T-helper 1 cell treated with Interleukin-12 subunit alpha and Interleukin-12 subunit beta and Interleukin-4 antibody, amounts not matched to agents 30 μg/mL and 1 μg/mL, for 36 hours (primary cell): ENCODE results near the gene THADA.
A peak's percentile ranks its signal among the peaks of the same experiment; 100 is the strongest.

Experiments
- H3K27ac Mint-ChIP-seq: one replicate; pipeline ENCODE4 v1.8.0; 2021; ENCODE audit warnings: mild to moderate bottlenecking, mixed read lengths
- H3K27me3 Mint-ChIP-seq: one replicate; pipeline ENCODE4 v1.8.0; 2021; ENCODE audit warnings: low read depth, mixed read lengths
- H3K36me3 Mint-ChIP-seq: one replicate; pipeline ENCODE4 v1.8.0; 2021; ENCODE audit warnings: low read depth, mixed read lengths
- H3K4me1 Mint-ChIP-seq: one replicate; pipeline ENCODE4 v1.8.0; 2021; ENCODE audit warnings: low read depth, mixed read lengths
- H3K4me3 Mint-ChIP-seq: one replicate; pipeline ENCODE4 v1.8.0; 2021; ENCODE audit warnings: mild to moderate bottlenecking, moderate library complexity, mixed read lengths
- H3K9me3 Mint-ChIP-seq: one replicate; pipeline ENCODE4 v1.8.0; 2021; ENCODE audit warnings: mixed read lengths

The THADA gene

DNA sequence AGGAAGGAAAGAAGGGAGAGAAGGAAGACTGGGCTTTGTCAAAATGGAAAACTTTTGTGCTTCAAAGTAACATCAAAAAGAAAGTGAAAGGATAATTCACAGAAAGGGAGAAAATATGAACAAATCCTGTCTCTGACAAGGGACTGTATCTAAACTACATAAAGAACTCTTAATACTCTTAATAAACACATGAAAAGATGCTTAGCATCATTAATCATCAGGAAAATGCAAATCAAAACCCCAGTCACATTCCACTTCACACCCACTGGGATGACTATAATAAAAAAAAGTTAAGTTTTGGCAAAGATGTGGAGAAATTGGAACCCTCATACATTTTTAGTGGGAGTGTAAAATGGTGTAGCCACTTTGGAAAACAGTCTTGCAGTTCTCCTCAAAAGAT, 357.7 kb downstream of the THADA start:
- H3K27ac Mint-ChIP-seq: no peak overlapping the region
- no peaks in the 10 kb centered on the region for H3K27me3 Mint-ChIP-seq
- H3K4me3 Mint-ChIP-seq: no peak overlapping the region
- peaks cover 2% of the 10 kb centered on the region for H3K36me3 Mint-ChIP-seq
- no peaks in the 10 kb centered on the region for H3K9me3 Mint-ChIP-seq
- peaks cover 6% of the 10 kb centered on the region for H3K4me1 Mint-ChIP-seq

DNA sequence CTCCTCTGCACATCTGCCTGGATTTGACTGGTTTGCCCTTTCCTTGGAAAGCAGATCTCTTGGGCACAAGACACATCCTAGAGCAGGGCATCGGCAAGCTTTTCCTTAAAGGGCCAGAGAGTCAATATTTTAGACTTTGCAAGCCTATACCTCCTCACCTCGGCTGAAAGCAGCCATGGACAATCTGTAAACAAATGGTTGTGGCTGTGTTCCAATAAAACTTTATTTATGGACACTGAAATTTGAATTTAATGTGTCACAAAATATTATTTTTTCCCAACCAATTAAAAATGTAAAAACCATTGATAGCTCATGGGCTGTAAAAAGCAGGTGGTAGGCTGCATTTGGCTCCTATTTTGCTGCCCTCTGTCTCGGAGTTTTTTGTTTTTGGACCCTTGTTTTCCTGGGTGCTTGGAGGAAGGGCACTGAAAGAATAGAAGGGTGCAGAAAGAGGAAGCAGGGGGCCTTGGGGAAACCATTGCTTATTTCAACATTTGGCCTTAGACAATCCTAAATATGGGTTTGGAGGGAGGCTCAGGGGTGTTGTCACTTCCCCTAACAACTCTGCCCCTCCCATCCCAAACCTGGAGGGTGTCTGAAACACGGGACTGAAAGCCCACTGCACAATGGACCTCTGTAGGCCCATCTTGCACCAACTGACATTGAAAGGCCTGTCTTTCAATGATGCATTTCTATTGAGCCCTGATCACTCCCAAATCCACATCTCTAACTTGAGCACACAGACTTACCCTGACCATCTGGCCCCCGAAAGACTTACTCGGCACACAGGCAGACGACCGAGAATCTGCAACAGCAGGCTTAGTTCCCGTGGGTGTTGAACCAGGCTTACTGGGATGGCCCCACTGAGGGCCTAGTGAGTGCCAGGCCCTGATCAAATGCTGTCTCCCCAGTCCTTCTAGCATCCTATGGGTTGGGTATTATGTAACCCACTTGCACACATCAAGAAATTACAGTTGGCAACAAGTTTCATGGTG, 362.3 kb downstream of the THADA start:
- Mint-ChIP-seq H3K4me1 (peaks cover 16% of the 10 kb centered on the region), H3K9me3 (no peaks in the 10 kb centered on the region), H3K27ac (no peak overlapping the region), H3K27me3 (no peaks in the 10 kb centered on the region), H3K4me3 (no peak overlapping the region), H3K36me3 (peaks cover 15% of the 10 kb centered on the region)

DNA sequence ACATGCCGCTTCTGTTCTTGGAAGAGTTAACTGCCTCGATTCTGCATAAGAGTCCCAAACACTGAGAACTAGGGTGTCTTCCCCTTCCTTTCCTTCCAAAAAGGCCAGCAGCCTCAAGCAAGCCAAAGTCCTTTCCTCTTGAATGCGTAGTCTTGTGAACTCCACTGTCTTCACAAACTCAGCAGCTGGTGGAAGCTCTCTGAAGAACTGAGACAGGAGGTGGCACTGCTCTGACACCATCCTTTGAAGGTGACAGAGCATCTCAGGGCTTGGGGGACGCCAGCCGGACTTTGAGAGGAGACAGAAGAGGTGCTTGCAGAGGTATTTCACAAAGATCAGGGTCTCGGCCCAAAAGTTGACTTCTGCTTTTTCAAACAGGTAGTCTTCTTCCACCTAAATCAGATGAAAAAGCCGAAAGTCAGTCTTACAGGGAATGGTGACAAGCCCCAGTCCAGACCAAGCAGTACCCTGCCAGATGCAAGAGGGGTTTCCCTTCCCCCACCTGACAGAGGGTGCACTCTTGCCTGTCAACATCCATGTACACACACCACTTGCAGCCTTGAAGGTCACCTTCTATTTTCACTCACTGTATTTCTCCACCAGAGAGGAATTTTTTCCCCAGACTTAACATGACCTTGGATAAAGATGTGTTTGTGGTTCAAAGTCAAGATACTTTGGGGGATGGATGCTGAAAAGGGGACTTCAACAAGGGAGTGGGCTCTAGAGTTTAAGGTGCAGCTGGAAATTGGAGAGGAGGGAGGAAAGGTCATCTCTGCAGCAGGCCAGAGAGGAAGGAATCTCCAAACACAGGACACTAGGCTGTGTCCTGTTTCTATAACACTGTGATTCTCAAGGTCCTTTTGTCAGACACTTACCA, 364.6 kb downstream of the THADA start:
- Mint-ChIP-seq H3K36me3 (peaks cover 17% of the 10 kb centered on the region), H3K27me3 (no peaks in the 10 kb centered on the region), H3K27ac (no peak overlapping the region), H3K4me1 (peaks cover 20% of the 10 kb centered on the region), H3K9me3 (no peaks in the 10 kb centered on the region), H3K4me3 (no peak overlapping the region)

DNA sequence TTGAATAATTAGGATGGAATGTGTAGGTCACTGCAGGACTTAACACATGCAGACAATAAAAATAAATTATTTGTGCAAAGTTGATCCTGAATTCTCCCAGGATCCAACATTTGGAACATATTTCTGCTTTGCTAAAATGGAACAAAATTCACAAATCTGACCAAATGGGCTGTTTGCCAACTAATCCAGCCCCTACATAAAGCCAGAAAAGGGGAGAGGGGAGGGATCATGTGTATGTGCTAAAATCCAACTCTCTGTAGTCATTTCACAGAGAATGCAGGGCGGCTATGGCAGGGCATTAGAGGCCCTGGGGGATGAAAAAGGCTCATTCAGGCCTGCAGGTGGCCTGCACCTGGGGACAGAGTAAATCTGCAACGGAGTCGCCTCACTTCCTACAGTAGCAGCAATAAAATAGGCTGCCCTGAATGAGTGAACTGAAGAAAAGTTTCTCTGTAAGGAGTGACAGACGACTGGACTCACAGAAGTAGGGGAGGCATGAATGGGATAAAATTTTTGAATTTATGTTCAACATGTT, 365.4 kb downstream of the THADA start:
- H3K27ac Mint-ChIP-seq: no peak overlapping the region
- H3K4me1 Mint-ChIP-seq: peaks cover 20% of the 10 kb centered on the region

DNA sequence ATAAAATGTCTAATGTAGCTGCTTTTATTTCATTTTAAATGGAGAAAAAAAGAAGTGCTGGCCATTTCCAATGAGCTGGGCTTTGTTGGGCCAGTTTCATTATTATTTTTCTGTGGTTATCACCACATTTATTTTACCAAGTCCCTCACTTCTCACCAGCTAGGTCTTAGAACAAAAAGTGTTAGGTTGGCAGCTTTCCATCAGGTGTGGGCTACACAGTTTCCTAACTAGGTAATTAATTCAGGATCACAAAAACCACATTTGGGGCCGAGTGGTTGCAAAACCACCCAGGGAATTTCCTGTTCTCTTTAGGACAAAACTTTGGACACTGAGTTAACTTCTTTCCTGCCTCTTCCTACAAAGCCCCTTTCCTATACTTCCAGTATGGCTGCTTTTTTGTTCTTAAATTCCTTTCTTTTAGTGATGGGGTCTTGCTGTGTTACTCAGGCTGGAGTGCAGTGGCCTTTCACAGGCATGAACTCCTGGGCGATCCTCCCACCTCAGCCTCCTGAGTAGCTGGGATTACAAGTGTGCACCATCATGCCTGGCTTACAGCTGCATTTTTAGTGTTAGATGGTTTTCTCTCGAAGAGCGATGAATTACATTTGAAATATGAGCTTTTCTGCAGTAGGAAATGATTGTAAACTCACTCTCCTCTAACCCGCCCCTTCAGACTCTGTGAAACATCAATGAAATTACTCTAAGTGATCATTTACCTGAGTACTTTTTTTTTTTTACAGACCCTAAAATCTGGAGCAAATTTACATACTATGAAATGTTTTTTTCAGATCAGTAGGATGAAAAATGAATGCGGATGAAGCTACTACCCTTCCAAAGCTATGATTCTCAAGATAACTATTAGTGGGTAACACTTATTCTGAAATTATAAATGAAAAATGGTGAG, 366.8 kb downstream of the THADA start:
- H3K4me1 Mint-ChIP-seq: peaks cover 20% of the 10 kb centered on the region
- no peaks in the 10 kb centered on the region for H3K9me3 Mint-ChIP-seq
- H3K27ac Mint-ChIP-seq: peak overlapping the region; percentile 81
- peak overlapping the region; percentile 60 for H3K4me3 Mint-ChIP-seq
- H3K27me3 Mint-ChIP-seq: no peaks in the 10 kb centered on the region
- peaks cover 27% of the 10 kb centered on the region for H3K36me3 Mint-ChIP-seq

More for the DNA sequence above, 365.4 kb downstream of the THADA start:
- Mint-ChIP-seq H3K4me3 (no peak overlapping the region), H3K27me3 (no peaks in the 10 kb centered on the region), H3K9me3 (no peaks in the 10 kb centered on the region), H3K36me3 (peaks cover 20% of the 10 kb centered on the region)

DNA sequence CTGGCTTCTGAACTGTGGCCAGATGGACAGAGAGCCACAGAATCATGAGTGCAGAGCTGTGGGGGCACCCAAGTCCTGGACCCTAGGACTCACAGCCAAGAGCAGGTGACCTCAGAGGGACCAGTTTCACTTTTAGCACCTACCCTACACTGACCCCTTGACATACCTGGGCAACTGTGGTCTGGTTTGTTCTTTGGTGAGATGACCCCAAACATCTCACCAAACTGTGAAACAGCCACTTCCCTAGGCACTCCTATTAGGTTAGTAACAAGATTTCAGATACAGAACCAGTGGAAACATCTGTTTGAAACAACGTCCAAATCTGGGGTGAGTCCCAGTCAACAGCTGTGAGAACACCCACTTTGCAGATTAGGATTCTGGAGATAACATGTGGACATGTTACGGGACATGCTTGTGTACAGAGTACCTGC, 367.5 kb downstream of the THADA start:
- H3K36me3 Mint-ChIP-seq: peaks cover 33% of the 10 kb centered on the region
- H3K27ac Mint-ChIP-seq: no peak overlapping the region
- no peak overlapping the region for H3K4me3 Mint-ChIP-seq

DNA sequence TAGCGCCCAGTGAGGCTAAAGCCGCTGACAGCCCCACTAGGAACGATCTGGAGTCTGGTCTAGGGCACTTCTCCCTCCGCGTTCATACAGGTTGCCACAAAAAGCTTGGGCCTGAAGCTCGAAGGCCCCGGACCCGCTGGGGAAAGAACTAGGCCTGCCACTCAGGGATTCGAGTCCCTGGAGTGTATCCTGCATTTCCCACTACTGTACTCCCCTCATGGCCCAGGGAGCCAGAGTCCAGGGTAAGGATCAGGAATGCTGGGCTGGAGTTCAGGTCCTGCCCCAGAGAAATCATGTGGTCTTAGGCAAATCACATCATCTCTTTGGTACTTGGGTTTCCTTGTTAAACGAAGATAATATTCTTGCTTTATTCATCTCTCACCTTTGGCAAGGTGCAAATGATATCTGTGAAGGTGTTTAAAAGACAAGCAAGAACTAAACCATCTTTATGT, 368.0 kb downstream of the THADA start:
- Mint-ChIP-seq H3K4me3 (peak overlapping the region; percentile 84), H3K27ac (peak overlapping the region; percentile 71), H3K9me3 (no peaks in the 10 kb centered on the region), H3K4me1 (peaks cover 23% of the 10 kb centered on the region), H3K36me3 (peaks cover 36% of the 10 kb centered on the region), H3K27me3 (no peaks in the 10 kb centered on the region)

More for the DNA sequence above, 367.5 kb downstream of the THADA start:
- Mint-ChIP-seq H3K27me3 (no peaks in the 10 kb centered on the region), H3K4me1 (peaks cover 22% of the 10 kb centered on the region), H3K9me3 (no peaks in the 10 kb centered on the region)

DNA sequence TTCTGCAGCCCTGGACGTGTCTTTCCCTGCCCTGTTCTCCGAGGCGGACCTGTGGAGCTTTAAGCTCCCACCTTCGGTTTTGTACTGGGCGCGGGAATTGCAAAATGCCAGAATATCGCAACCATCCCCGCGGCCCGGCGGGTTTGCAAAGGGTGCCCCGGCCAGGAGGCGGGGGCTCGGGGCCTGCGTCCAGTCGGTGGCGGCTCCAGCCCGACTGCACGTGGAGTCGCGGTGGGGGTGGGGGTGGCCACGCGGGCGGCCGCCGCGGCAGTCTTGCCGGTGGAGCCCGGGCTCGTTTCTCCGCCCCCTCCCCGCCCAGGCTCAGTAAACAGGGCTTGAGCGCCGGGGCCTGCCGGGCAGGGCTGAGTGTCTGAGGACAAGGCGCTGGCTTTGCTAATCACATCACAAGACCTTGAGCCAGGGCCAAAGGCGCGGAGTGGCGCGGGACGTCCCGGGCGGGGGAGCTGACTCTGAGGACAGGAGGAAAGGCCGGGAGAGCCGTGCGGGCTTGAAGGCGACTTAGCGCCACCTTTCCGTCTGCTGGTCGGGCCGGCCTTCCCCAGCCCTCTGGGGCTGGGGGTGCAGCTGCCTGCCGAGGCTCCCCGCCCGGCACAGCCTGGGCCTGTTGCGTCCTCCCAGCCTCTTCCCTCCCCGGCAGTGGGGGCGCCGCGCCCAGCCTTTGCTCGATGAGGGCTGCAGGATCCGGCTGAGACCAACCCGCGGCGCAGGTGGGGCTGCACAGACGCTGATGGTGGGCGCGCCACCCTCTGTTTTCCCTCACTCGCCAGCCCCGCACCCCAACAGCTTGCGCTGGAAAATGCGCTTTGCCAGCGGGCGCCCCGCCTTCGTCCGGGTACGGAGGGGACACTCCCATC, 368.6 kb downstream of the THADA start:
- no peaks in the 10 kb centered on the region for H3K27me3 Mint-ChIP-seq
- peak overlapping the region; percentile 82 for H3K27ac Mint-ChIP-seq
- H3K4me1 Mint-ChIP-seq: peaks cover 27% of the 10 kb centered on the region
- peak overlapping the region; percentile 84 for H3K4me3 Mint-ChIP-seq
- no peaks in the 10 kb centered on the region for H3K9me3 Mint-ChIP-seq
- H3K36me3 Mint-ChIP-seq: peaks cover 42% of the 10 kb centered on the region

DNA sequence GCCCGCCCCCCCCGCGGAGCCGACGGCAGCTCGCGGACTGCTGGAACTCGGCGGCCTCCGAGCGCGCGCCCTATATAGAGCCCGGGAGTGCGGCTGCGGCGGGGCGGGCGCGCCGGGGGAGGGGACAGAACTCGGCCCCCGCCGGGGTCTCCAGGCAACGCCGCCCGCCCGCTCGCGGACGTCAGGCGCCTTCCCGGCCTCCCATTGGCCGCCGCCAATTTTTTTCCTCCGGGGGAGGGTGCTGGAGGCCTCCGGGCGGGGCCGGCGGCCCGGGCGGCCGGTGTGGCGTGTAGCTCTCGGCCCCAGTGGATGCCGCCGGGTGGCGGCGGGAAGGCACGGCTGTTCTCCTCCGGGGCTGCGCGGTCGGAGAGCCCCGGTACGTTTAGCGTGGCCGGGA, 369.3 kb downstream of the THADA start, which contains the start of gene ZFP36L2:
Gene ZFP36L2, minus strand, starts transcription at position 49 of the 397 bp plus-strand sequence. CDS start 291 bp downstream, outside the sequence.
- H3K4me1 Mint-ChIP-seq: peaks cover 33% of the 10 kb centered on the region
- no peaks in the 10 kb centered on the region for H3K9me3 Mint-ChIP-seq
- no peaks in the 10 kb centered on the region for H3K27me3 Mint-ChIP-seq
- H3K36me3 Mint-ChIP-seq: peaks cover 48% of the 10 kb centered on the region
- H3K27ac Mint-ChIP-seq: peak within 1 kb of the TSS; percentile 93
- H3K4me3 Mint-ChIP-seq: peak within 1 kb of the TSS; percentile 89

DNA sequence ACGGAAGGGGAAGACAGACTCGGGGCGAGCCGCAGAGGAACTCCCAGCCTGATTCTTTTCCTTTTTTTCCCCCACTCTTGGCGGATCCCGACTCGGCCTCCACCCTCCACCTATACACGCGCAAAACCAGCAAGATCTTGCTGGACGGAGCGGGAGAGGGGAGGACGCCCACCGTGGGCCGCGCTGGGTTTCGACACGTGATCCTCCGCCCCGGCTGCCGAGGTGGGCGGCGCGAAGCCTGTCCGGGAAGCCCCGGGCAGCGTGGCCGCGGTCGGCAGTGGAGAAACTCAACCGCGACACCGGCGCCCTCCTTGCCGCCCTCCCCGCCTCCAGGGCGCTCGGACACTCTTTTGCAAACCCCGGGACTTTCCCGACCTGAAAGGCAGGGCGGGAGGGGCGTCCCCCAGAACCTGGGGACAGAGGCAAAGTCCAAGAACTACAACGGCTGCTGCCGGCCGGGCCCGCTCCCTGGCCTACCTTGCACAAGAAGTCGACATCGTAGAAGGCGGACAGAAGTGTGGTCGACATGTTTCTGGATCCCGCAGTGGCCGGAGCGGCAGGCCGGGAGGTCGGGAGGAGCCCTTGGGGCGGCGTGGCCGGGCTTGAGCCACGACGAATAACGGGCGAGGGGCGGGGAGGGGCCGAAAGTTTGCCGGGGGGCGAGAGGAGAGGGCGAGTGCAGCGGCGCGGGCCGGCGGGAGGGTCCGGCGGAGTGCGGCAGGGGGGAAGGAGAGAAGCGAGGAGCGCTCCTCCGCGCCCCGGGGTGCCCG, 369.9 kb downstream of the THADA start:
- H3K27ac Mint-ChIP-seq: peak overlapping the region; percentile 93
- no peaks in the 10 kb centered on the region for H3K9me3 Mint-ChIP-seq
- H3K27me3 Mint-ChIP-seq: no peaks in the 10 kb centered on the region
- H3K4me3 Mint-ChIP-seq: peak overlapping the region; percentile 89
- peaks cover 48% of the 10 kb centered on the region for H3K36me3 Mint-ChIP-seq
- peaks cover 37% of the 10 kb centered on the region for H3K4me1 Mint-ChIP-seq

DNA sequence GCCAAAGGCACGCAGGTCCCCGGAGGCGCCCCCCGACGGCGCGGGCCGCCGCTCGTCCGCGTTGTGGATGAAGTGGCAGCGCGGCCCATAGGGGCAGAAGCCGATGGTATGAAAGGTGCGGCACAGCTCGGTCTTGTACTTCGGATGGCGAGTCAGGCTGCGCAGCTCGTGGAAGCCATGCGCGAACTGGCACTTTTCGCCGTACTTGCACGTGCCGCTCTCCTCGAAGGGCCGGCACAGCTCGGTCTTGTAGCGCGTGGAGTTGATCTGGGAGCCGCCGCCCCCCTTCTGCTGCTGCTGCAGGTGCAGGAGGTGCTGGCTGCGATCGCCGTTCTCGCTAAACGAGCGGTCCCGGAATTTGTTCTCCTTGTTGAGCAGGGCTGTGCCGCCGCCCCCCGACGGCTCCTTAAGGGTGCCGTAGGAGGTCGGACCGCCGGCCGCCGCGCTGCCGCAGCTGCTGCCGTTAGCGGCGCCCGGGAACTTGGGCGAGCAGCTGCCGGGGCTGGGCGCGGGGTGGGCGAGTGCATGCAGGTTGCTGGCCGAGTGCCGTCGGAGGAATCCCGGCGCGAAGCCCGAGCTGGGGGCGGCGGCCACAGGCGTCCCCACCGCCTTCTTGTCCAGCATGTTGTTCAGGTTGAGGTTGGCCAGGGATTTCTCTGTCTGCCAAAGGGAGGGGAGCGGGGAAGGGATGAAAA, 370.6 kb downstream of the THADA start:
- Mint-ChIP-seq H3K27me3 (no peaks in the 10 kb centered on the region), H3K4me3 (peak overlapping the region; percentile 89), H3K27ac (peak overlapping the region; percentile 93), H3K4me1 (peaks cover 44% of the 10 kb centered on the region), H3K9me3 (no peaks in the 10 kb centered on the region), H3K36me3 (peaks cover 47% of the 10 kb centered on the region)
